HG02759 (cell line): Measurements from ENCODE around the gene SLC45A1.

ENCODE experiments used
- ATAC-seq: cut with Tn5 transposase; IDR thresholded peaks from one replicate; pipeline ENCODE4 v1.9.1; 2021; ENCODE audit warnings: mild to moderate bottlenecking, moderate library complexity; ENCODE audit not compliant: unreplicated experiment

The SLC45A1 gene

DNA sequence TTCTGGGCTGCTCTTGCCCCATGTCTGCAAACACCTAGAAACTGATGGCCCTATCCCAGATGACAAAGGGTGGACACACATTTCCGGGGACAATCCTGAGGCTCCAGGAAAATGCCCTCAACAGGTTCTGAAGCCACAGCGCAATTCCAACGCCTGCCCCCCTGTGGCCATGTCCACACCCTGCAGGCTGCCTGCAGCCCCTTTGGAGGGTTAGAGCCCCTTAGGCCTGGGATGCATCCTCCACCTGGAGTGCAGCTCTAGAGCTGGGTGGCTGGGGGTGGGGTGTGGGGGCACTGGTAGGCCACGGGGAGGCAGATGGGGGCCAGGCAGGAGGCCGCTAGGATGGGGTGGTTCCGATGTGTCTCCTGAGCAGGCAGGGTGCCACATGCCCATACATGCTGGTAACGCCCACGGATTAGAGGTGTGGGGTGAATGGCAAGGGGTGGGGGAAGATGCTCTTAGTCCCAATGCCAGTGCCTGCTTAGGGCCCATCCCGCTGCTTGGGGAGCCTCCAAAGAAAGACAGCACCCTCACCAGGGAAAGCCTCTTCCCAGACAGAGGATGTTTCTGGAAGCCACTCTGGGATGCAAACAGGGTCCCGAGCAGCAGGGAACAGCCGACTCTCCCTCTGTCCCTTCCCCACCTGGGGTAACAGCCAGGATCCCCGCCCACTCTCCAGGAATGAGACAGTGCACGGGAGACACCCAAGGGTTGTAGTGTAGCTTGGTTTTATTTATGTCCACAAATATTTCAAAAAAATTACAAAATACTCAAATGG lies 34.0 kb downstream of the SLC45A1 start:
- no peak for ATAC-seq

- no peak for ATAC-seq
Measured at GRCh38 chr1:8352471-8352845, 34.5 kb downstream of the SLC45A1 start.

GRCh38 chr1:8352886-8353785 lies 35.2 kb downstream of the SLC45A1 start:
- no peak for ATAC-seq

- ATAC-seq: no peak
Measured at GRCh38 chr1:8354038-8354437, 36.1 kb downstream of the SLC45A1 start.

DNA sequence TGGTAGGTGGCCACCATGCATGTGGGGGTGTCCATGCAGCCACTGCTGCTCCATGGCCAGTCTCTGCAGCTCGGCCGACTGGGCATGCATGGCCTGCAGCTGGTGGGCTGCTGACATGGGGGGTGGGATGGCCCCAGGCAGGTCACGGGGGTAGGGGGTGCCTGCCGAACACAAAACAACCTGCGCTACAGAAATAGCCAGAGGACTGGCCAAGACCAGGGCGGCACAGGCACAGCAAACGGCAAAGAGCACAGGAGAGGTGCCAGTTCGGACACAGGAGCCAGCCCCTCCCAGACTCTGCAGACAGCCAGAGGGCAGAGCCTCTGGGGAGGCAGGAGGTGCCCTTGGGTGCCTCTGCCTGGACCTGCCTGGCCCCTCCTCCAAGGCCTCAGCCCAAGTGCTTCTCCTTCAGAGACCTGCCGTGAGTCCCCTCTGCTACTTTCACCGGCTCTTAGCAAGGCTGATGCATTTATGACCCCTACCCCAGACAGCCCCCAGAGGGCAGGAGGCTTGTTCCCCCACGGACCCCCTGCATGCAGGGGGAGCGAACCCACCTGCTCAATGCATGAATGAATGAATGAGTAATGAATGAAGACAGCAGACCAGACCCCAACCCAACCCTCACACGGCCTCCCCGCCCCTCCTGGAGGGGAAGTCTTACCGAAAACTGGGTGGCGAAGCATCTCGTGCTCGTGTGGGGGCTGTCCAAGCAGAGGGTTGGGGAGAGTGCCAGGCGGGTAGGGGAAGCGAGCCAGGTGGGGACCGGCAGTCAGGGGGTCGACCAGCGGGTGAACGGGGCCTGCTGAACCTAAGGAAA lies 37.7 kb downstream of the SLC45A1 start:
- no peak for ATAC-seq

DNA sequence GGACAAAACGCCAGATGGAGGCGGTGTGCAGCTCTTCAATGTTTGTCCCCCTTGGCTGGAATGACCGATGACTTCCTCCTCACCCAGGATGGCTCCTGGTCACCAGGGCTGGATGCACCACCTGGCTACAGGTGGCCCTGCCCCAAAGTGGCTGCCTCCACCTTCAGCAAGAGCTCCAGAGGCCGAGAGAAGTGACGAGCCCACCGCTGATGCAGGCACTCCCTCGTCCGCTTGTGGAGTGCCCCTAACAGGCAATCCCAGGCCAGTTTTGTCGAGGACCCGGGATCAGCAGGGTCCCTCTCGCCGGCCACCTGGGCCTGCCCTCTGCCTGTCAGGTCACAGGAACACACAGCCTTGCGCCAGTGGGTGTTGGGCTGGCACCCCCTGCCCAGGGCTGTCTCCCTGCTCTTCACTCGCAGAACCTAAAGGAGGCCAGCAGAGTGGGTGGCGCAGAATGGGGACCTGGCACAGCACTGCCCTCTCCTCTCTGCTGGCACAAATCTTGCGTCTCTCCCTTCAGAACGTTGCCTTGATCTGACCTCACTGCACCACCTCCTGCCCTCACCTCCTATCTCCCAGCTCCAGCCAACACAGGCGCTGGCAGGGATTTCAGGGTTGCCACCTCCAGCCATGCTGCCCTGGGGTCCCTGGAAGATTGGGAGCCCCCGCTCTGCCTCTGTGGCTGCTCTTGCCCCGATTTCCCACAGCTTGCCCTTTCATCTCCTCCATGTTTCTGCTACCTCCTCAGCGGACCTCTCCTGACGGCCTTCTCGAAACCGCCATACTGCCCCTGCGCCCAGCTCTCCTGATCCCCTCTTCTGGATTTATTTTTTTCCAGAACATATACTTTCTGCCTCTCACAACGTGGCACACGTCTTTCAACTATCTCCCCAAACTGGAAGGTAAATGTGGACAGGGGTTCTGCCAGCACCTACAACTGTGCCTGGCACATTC lies 38.6 kb downstream of the SLC45A1 start:
- no peak for ATAC-seq

DNA sequence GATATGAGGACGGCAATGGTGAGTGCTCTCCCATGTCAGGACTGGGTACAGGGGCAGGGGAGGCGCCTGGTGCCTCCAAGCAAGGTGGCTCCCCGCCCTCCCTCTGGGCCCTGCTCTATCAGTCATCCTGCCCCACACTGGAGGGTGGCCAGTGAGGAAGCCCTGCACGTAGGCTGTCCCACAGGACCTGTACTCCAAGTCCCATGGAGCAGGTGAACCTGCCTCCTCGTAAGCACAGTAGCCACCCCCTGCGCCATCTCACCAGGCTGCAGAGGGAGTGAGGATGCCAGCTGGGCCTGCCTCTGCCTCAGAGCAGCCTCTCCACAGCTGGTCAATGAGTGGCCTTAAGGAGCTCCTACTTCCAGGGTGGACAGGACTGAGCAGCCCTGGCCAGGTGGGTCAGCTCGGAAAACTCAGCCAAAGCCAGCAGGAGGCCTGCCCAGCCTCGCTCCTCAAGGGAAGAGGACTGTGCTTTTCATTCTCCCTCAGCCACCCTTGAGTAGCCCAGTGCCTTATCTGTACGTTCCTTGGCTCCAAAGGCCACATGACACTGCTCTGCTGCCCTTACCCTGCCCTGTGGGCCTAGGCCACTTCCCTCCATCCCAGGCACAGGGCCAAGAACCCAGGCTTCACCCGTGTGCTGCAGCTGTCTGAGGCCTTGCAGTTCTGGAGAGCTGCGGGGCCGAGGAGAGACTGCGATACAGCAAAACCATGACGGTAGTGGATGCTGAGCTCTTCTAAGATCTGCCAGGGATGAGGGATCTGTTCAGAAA lies 39.6 kb downstream of the SLC45A1 start:
- ATAC-seq: no peak

- no peak for ATAC-seq
Measured at GRCh38 chr1:8358241-8358896, 40.5 kb downstream of the SLC45A1 start.

DNA sequence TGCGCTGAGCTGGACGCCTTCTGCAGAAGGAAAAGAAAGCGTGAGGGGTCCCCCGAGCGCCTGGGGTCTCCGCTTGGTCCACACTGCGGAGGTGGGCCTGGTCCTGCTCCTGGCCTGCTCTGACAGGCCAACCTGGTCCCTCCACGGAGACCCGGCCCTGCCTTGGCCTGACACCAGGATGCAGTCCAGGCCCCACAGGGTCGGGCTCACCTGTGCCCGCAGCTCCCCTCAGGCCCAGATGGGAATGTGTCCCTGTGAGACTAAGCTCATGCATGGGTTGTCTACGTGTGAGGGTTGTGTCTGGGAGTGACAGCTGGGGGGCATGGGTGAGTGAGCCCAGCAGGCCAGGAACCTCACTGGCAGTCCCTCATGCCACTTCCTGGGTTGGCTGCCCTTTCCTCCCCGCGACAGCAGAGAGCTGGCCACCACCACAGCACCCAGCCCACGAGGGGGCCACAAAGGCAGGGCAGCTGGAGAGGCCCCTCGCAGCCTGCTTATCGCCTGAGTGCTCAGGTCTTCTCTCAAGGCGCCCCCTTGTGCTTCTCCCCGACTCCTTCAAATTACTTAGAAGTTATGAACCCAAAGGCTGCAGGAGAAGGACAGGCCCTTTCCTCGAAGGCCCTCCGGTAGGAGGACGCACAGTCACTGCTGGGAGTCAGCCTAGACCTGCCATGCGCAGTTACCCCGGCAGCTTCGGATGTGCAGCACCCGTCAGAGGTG lies 41.1 kb downstream of the SLC45A1 start:
- no peak for ATAC-seq

DNA sequence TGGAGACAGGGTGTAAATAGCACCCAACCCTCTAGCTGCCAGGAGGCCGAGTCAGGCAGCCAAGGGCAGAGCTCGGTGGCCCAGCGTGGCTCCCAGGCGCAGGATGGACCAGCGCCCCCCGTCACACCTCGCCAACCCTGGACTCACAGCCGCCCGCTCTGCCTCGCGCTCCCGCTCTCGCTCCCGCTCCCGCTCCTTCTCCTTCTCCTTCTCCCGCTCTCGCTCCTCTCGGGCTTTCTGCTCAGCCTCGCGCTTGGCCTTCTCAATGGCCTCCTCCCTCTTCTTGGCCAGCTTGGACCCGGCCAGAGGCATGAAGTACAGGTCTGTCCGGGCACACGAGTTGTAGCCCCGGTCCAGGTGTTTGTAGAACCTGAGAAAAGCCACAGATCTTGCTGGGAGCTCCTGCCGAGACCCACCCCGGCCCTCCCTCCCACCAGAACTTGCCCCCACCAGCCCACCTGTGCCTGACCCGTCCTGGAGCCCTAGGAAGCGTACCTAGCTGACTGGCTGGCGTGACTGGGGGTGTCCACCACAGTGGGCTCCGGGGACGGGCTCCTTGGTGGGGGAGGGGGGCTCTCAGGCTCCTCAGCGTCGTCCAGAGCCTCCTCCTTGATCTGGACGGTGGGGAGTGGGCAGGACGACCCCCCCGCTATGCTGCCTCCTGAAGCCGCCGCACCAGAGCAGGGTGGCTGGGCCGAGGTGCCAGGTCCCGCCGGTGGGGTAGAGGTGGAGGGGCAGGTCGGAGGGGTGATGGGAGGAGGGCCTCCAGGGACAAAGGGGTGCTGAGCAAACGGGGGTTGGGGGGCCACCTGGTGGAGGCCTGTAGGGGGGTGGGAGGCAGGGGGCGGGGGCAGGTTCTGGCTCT lies 41.9 kb downstream of the SLC45A1 start:
- ATAC-seq: no peak

DNA sequence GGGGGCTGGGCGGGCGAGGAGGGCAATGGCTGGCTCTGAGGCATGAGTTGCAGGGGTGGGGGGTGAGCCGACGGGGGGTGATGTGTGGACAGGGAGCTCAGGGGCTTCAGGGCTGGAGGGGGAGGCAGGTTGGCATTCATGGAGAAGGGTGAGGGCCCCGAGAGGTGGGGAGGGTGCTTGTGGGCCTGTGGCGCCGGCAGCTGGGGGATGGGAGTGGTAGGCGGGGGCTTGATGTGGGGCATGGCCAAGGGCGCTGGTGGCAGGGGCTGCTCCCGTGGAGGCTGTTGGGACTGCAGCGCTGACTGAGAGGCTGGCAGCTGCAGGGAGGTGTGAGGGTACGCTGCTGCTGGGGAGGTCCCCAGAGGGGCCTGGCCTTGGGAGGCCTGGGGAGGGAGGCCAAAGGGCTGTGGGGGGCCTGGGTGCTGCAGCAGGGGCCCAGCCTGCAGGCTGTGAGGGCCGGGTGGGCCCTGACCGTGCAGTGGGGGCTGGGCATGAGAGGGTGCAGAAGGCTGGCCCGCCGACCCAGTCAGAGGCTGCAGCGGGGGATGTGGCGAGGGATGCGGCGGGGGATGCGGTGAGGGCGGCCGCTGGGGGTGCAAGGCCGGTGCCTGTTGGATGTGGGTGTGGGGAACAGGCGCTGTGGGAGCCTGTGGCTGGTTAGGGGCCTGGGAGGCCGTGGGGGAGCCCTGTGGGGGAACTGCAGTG lies 42.7 kb downstream of the SLC45A1 start:
- no peak for ATAC-seq

DNA sequence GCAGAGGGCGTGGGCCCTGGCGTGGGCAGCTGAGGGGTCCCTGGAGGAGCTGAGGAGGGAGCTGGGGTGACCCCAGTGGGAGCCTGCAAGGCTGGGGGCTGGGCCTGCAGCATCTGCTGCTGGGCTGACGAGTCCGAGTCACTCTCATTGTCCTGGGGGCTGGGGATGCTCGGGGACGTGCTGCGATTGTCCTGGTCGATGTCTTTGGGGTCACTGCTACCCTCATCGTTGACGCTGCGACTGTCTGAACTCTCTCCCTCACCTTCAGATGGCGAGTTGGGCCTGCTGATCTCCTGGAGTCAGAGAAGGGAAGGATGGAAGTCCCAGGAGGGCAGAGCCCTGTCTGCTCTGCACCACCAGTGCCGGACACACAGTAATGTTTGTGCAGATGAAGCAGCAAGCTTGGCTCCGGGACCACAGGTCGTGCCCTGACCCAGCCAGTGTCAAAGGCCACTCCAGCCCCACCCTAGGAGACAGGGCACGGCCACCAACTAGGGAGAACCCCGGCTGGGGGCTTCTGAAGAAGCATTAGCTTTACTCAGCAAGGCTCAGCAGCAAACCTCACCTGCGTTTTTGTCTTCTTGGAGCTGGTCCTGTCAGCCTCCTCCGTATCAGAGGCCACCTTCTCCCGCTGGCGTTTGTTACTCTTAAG lies 43.4 kb downstream of the SLC45A1 start:
- ATAC-seq: no peak

DNA sequence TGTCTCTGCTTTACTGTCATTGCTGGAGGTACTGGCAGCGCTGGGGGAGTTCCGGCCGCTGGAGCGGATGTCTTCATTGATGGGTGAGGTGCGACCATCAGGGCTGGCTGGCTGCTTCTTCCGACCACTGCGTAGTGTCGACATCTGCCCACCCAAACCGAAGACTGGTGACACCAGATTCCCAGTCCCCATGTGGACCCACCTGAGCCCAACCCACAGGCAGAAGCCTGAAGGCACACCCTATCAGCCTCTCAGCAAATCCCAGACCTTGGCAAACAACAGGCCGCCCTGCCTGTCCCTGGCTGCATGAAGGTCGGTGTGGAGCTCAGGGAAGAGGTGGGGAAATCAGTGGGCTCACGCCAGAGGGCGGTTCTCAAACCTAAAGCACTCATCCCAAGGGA lies 44.8 kb downstream of the SLC45A1 start:
- ATAC-seq: no peak

GRCh38 chr1:8363186-8363766 lies 45.4 kb downstream of the SLC45A1 start:
- no peak for ATAC-seq

DNA sequence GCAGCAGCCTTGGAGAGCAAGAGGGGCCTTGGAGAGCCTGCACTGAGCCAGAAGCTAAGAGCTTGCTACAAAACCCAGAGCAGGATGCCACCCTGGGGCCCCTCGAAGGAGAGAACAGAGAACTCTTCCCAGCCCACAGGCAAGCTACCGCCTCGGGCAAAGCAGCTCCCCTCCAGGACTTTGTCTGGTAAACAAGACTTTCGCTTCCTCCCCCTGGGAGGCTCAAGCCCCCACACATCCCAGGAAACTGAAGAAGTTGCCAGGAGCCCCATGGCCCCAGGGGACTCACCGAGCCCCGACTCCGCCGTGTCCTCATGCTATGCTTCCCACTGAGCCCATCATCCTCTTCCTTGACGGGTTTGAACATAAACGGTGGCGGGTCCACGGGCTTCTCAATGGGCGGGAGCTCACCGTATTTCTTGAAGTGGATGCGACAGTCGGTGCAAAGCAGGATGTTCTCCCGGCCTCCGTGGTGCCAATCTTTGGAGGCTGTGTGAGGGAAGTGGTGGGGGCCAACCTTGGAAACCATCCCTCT lies 45.9 kb downstream of the SLC45A1 start:
- no peak for ATAC-seq
